Fibroblast of upper back skin (primary cell): Measurements from ENCODE around the gene MOB1A.
"Not testable (repeated sequence)": the region's sequence is repeated elsewhere in the genome, so short reads cannot be mapped to it uniquely, and the experiment has no call there.

Source experiments
- DNase-seq: peaks from one replicate; pipeline ENCODE4 v3.0.0-alpha.2; 2013

Gene MOB1A

GRCh38 chr2:74198461-74199274 is 20.0 kb upstream of the MOB1A start, which contains the start of gene MTHFD2:
MTHFD2 (plus strand) TSS chr2:74198615; CDS start chr2:74198642, 27 bp downstream.
- peak; percentile 99 for DNase-seq

GRCh38 chr2:74198023-74198460 is 19.4 kb upstream of the MOB1A start:
- no peak for DNase-seq

- DNase-seq = no peak
These were observed 18.4 kb upstream of the MOB1A start for GRCh38 chr2:74197049-74197448.

- DNase-seq = no peak
These were observed 16.1 kb upstream of the MOB1A start for GRCh38 chr2:74194799-74195198.

GRCh38 chr2:74191596-74192380 is 13.1 kb upstream of the MOB1A start:
- DNase-seq = no peak

- no peak for DNase-seq
These were observed 10.0 kb upstream of the MOB1A start for GRCh38 chr2:74188696-74189095.

- DNase-seq = peak; percentile 78
These were observed 9.4 kb upstream of the MOB1A start for GRCh38 chr2:74188018-74188601.

GRCh38 chr2:74186706-74187105 is 8.0 kb upstream of the MOB1A start:
- DNase-seq = not testable (repeated sequence)

GRCh38 chr2:74186038-74186437 is 7.4 kb upstream of the MOB1A start:
- no peak for DNase-seq

- no peak for DNase-seq
These were observed 5.2 kb upstream of the MOB1A start for GRCh38 chr2:74183878-74184277.

GRCh38 chr2:74181739-74182138 is 3.1 kb upstream of the MOB1A start:
- no peak for DNase-seq

- DNase-seq = no peak
These were observed 585 bp upstream of the MOB1A start for GRCh38 chr2:74179063-74179865.

GRCh38 chr2:74177696-74178095 is 983 bp downstream of the MOB1A start:
- DNase-seq = no peak

- no peak for DNase-seq
These were observed 3.8 kb downstream of the MOB1A start for GRCh38 chr2:74174909-74175308.

GRCh38 chr2:74168739-74169138 is 9.9 kb downstream of the MOB1A start:
- DNase-seq = no peak

GRCh38 chr2:74164761-74165160 is 13.9 kb downstream of the MOB1A start:
- DNase-seq = no peak

GRCh38 chr2:74162951-74163350 is 15.7 kb downstream of the MOB1A start:
- no peak for DNase-seq

- no peak for DNase-seq
These were observed 22.8 kb downstream of the MOB1A start for GRCh38 chr2:74155830-74156229.

- DNase-seq = no peak
These were observed 25.7 kb downstream of the MOB1A start for GRCh38 chr2:74152954-74153353.

GRCh38 chr2:74149570-74150319 is 28.9 kb downstream of the MOB1A start:
- DNase-seq = no peak

GRCh38 chr2:74149247-74149525 is 29.5 kb downstream of the MOB1A start:
- DNase-seq = no peak
